HepG2 (cell line): ENCODE measurements around the gene DLG5. TPM values are rescaled to one million over a fixed set of nuclear protein-coding genes. Genes with fewer than 3 reads are reported as not detected.
A peak's percentile ranks its signal among the peaks of the same experiment; 100 is the strongest.

Experiments
- CREM ChIP-seq, 2 experiments: sonication (generic) in 1 of 2; formaldehyde crosslinking in 1 of 2; IDR thresholded peaks; 2 replicates each; pipeline versions ENCODE4 v1.4.0 to v1.6.1; 2016 to 2020; ENCODE audit warnings: antibody characterized with exemption in 1 of 2, mild to moderate bottlenecking in 1 of 2, missing genetic modification reagents in 1 of 2
- E2F1 ChIP-seq: sonication (generic); formaldehyde crosslinking; IDR thresholded peaks from 2 replicates; pipeline ENCODE4 v1.5.0; 2020; ENCODE audit warnings: missing genetic modification reagents
- ELF4 ChIP-seq: sonication (generic); formaldehyde crosslinking; IDR thresholded peaks from 2 replicates; pipeline ENCODE4 v1.5.0; 2020; ENCODE audit warnings: missing genetic modification reagents, mild to moderate bottlenecking, moderate library complexity, borderline replicate concordance
- FOSL1 ChIP-seq: sonication (generic); formaldehyde crosslinking; IDR thresholded peaks from 2 replicates; pipeline ENCODE4 v1.9.0; 2021; ENCODE audit warnings: missing genetic modification reagents, borderline replicate concordance
- FOXM1 ChIP-seq: sonication (generic); formaldehyde crosslinking; IDR thresholded peaks from 2 replicates; pipeline ENCODE4 v1.5.0; 2020; ENCODE audit warnings: missing genetic modification reagents
- GMEB1 ChIP-seq: sonication (generic); formaldehyde crosslinking; IDR thresholded peaks from 2 replicates; pipeline ENCODE4 v1.5.1; 2020; ENCODE audit warnings: missing genetic modification reagents, mild to moderate bottlenecking, borderline replicate concordance
- PLSCR1 ChIP-seq: sonication (generic); formaldehyde crosslinking; IDR thresholded peaks from 2 replicates; pipeline ENCODE4 v1.5.0; 2020; ENCODE audit warnings: missing genetic modification reagents, mild to moderate bottlenecking, borderline replicate concordance
- ZNF180 ChIP-seq: sonication (generic); formaldehyde crosslinking; IDR thresholded peaks from 2 replicates; pipeline ENCODE4 v1.4.0; 2020; ENCODE audit warnings: low read depth, missing genetic modification reagents, borderline replicate concordance
- ZNF234 ChIP-seq: sonication (generic); formaldehyde crosslinking; conservative IDR thresholded peaks from 2 replicates; pipeline ENCODE4 v1.5.1; 2020; ENCODE audit warnings: mild to moderate bottlenecking, missing genetic modification reagents
- ZNF33B ChIP-seq: sonication (generic); formaldehyde crosslinking; IDR thresholded peaks from 2 replicates; pipeline ENCODE4 v1.5.1; 2020; ENCODE audit warnings: mild to moderate bottlenecking, missing genetic modification reagents
- ZNF34 ChIP-seq: sonication (generic); formaldehyde crosslinking; IDR thresholded peaks from 2 replicates; pipeline ENCODE4 v1.4.0; 2020; ENCODE audit warnings: mild to moderate bottlenecking, missing genetic modification reagents, borderline replicate concordance
- ZNF430 ChIP-seq: sonication (generic); formaldehyde crosslinking; IDR thresholded peaks from 2 replicates; pipeline ENCODE4 v1.9.0; 2021; ENCODE audit warnings: mild to moderate bottlenecking, missing genetic modification reagents
- ZNF446 ChIP-seq: sonication (generic); formaldehyde crosslinking; IDR thresholded peaks from 2 replicates; pipeline ENCODE4 v1.5.0; 2020; ENCODE audit warnings: mild to moderate bottlenecking, missing genetic modification reagents
- ZSCAN9 ChIP-seq: IDR thresholded peaks from 2 replicates; pipeline ENCODE4 v1.6.1; 2016; ENCODE audit warnings: borderline replicate concordance
- polyA plus RNA-seq, 8 experiments: library from polyadenylated mRNA; depleted of rRNA in 3 of 8; stranded (reverse) in 7 of 8; unstranded in 1 of 8; fragments of >200 nt; fragmentation: Illumina TruSeq in 4 of 8; extraction: Trizol in 4 of 8; gene quantifications; 2 replicates each; pipeline versions ENCODE4 v1.2.1 to v1.2.3, GENCODE V29; 2011 to 2016; ENCODE audit warnings: low read depth in 4 of 8, missing spikeins in 1 of 8, mixed read lengths in 1 of 8; ENCODE audit not compliant: insufficient read depth in 1 of 8
- total RNA-seq, 5 experiments: library from RNA; depleted of rRNA; stranded (reverse); fragments of >200 nt; fragmentation: Illumina TruSeq; extraction: Trizol; gene quantifications; 2 replicates each; pipeline ENCODE4 v1.2.3, GENCODE V29; 2016; ENCODE audit warnings: low read depth in 1 of 5
- TF ChIP-seq, protein P1 (sequence below): sonication (generic); formaldehyde crosslinking; IDR thresholded peaks from 2 replicates; pipeline ENCODE4 v1.5.0; 2020; ENCODE audit warnings: missing genetic modification reagents
- TF ChIP-seq, protein P2 (sequence below): sonication (generic); formaldehyde crosslinking; IDR thresholded peaks from 2 replicates; pipeline ENCODE4 v1.4.0; 2020; ENCODE audit warnings: missing genetic modification reagents
- TF ChIP-seq, protein P3 (sequence below): IDR thresholded peaks from 2 replicates; pipeline ENCODE4 v1.6.1; 2016; ENCODE audit warnings: missing biosample characterization, missing genetic modification reagents, low read depth
- TF ChIP-seq, protein P4 (sequence below): sonication (generic); formaldehyde crosslinking; IDR thresholded peaks from 2 replicates; pipeline ENCODE4 v1.5.0; 2020; ENCODE audit warnings: mild to moderate bottlenecking, missing genetic modification reagents

DLG5 gene
- total and polyA plus RNA-seq, 2 of the 13 experiments (the other 11 are each of a cell fraction or from before 2014, with no cell fraction given) = 15.5 to 18.2 TPM

GRCh38 chr10:77849039-77849664 lies 77.4 kb downstream of the DLG5 start (continued):
- TF ChIP-seq, protein P1, sequence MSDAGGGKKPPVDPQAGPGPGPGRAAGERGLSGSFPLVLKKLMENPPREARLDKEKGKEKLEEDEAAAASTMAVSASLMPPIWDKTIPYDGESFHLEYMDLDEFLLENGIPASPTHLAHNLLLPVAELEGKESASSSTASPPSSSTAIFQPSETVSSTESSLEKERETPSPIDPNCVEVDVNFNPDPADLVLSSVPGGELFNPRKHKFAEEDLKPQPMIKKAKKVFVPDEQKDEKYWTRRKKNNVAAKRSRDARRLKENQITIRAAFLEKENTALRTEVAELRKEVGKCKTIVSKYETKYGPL (CRISPR knock-in tag) = no peak
- TF ChIP-seq E2F1 (CRISPR knock-in tag) = no peak
- TF ChIP-seq ZNF446 (CRISPR knock-in tag) = no peak
- TF ChIP-seq, protein P2, sequence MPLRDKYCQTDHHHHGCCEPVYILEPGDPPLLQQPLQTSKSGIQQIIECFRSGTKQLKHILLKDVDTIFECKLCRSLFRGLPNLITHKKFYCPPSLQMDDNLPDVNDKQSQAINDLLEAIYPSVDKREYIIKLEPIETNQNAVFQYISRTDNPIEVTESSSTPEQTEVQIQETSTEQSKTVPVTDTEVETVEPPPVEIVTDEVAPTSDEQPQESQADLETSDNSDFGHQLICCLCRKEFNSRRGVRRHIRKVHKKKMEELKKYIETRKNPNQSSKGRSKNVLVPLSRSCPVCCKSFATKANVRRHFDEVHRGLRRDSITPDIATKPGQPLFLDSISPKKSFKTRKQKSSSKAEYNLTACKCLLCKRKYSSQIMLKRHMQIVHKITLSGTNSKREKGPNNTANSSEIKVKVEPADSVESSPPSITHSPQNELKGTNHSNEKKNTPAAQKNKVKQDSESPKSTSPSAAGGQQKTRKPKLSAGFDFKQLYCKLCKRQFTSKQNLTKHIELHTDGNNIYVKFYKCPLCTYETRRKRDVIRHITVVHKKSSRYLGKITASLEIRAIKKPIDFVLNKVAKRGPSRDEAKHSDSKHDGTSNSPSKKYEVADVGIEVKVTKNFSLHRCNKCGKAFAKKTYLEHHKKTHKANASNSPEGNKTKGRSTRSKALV (CRISPR knock-in tag) = peak; percentile 64; the same call in 1 of the 2 replicates
- TF ChIP-seq, protein P3, sequence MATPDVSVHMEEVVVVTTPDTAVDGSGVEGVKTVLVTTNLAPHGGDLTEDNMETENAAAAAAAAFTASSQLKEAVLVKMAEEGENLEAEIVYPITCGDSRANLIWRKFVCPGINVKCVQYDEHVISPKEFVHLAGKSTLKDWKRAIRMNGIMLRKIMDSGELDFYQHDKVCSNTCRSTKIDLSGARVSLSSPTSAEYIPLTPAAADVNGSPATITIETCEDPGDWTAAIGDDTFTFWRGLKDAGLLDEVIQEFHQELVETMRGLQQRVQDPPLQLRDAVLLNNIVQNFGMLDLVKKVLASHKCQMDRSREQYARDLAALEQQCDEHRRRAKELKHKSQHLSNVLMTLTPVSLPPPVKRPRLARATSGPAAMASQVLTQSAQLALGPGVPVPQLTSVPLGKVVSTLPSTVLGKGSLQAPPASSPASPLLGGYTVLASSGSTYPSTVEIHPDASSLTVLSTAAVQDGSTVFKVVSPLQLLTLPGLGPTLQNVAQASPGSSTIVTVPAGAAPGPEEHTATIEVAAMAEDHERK (CRISPR knock-in tag) = no peak
- TF ChIP-seq ELF4 (CRISPR knock-in tag) = no peak
- 0 out of 2 replicates have a peak, but pooled peaks have one; percentile 70 for TF ChIP-seq ZNF430 (CRISPR knock-in tag)
- TF ChIP-seq FOXM1 = no peak
- no peak for TF ChIP-seq ZNF34 (CRISPR knock-in tag)
- no peak for TF ChIP-seq ZNF33B
- TF ChIP-seq ZNF234 (CRISPR knock-in tag) = peak; percentile 75
- peak; percentile 61; the same call in 1 of the 2 replicates for TF ChIP-seq FOSL1 (CRISPR knock-in tag)
- peak; percentile 93 for TF ChIP-seq CREM (IDR thresholded peaks at IDR 0.05)
- no peak for TF ChIP-seq CREM (CRISPR knock-in tag; IDR thresholded peaks at IDR 0.05)
- TF ChIP-seq, protein P4, sequence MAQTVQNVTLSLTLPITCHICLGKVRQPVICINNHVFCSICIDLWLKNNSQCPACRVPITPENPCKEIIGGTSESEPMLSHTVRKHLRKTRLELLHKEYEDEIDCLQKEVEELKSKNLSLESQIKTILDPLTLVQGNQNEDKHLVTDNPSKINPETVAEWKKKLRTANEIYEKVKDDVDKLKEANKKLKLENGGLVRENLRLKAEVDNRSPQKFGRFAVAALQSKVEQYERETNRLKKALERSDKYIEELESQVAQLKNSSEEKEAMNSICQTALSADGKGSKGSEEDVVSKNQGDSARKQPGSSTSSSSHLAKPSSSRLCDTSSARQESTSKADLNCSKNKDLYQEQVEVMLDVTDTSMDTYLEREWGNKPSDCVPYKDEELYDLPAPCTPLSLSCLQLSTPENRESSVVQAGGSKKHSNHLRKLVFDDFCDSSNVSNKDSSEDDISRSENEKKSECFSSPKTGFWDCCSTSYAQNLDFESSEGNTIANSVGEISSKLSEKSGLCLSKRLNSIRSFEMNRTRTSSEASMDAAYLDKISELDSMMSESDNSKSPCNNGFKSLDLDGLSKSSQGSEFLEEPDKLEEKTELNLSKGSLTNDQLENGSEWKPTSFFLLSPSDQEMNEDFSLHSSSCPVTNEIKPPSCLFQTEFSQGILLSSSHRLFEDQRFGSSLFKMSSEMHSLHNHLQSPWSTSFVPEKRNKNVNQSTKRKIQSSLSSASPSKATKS (CRISPR knock-in tag) = no peak
- peak; percentile 67; the same call in 1 of the 2 replicates for TF ChIP-seq ZSCAN9 (CRISPR knock-in tag)
- TF ChIP-seq GMEB1 (CRISPR knock-in tag) = peak; percentile 57; the same call in 1 of the 2 replicates
- TF ChIP-seq ZNF180 (CRISPR knock-in tag) = no peak
- no peak for TF ChIP-seq PLSCR1 (CRISPR knock-in tag)
